ENCODE data around the gene LRRC25. TPM values are rescaled to one million over a fixed set of nuclear protein-coding genes. Genes with fewer than 3 reads are reported as not detected.

Gene LRRC25
- total RNA-seq, 2 experiments from 2014 or later = 0.98 to 4.1 TPM

- peak; percentile 79 for DNase-seq (ENCODE audit: low spot score)
- CTCF ChIA-PET (ENCODE audit: unreplicated experiment) = no interaction called here
- Histone ChIP-seq H3K9me3 (ENCODE audit: low read length) (no peaks in the 10 kb centered on the region), H3K27ac (ENCODE audit: low read depth, low read length, poor library complexity, severe bottlenecking) (no peak overlapping the region), H2AFZ (ENCODE audit: low read length) (peak overlapping the region; percentile 92), H3K9me2 (ENCODE audit: insufficient read depth, low read length) (no peaks in the 10 kb centered on the region), H3K4me3 (ENCODE audit: low read depth, low read length, poor library complexity, severe bottlenecking) (peak overlapping the region; percentile 11), H3K36me3 (ENCODE audit: insufficient read depth, low read length) (no peaks in the 10 kb centered on the region), H3K4me1 (ENCODE audit: insufficient read depth, low read length, poor library complexity, severe bottlenecking) (peaks cover 15% of the 10 kb centered on the region), H4K20me1 (ENCODE audit: insufficient read depth, low read length) (no peaks in the 10 kb centered on the region), H3K79me2 (ENCODE audit: insufficient read depth, low read depth, low read length) (no peaks in the 10 kb centered on the region), H3K4me2 (ENCODE audit: low read length) (peak overlapping the region; percentile 56)
- BruUV-seq (replicated peaks) = no TSS peak
- POLR2A ChIA-PET = no interaction called here
- TF ChIP-seq CTCF (conservative IDR thresholded peaks at IDR 0.05; ENCODE audit: low read length) (no peak), EZH2phosphoT487 (IDR thresholded peaks at IDR 0.05; ENCODE audit: borderline replicate concordance, low read depth, low read length) (no peak)
- intact Hi-C loops (cut with micrococcal nuclease; ENCODE audit: unreplicated experiment) = no loop called here
Measured at GRCh38 chr19:18373892-18374629, 23.4 kb downstream of the LRRC25 start.

GRCh38 chr19:18373407-18373891 lies 24.0 kb downstream of the LRRC25 start:
- Histone ChIP-seq H3K27ac (ENCODE audit: low read depth, low read length, poor library complexity, severe bottlenecking) (no peak overlapping the region), H3K79me2 (ENCODE audit: insufficient read depth, low read depth, low read length) (no peaks in the 10 kb centered on the region), H3K9me2 (ENCODE audit: insufficient read depth, low read length) (no peaks in the 10 kb centered on the region), H3K36me3 (ENCODE audit: insufficient read depth, low read length) (no peaks in the 10 kb centered on the region), H3K4me3 (ENCODE audit: low read depth, low read length, poor library complexity, severe bottlenecking) (no peak overlapping the region), H4K20me1 (ENCODE audit: insufficient read depth, low read length) (no peaks in the 10 kb centered on the region), H2AFZ (ENCODE audit: low read length) (peak overlapping the region; percentile 92; the same call in 1 of the 2 replicates), H3K4me1 (ENCODE audit: insufficient read depth, low read length, poor library complexity, severe bottlenecking) (peaks cover 15% of the 10 kb centered on the region), H3K9me3 (ENCODE audit: low read length) (no peaks in the 10 kb centered on the region), H3K4me2 (ENCODE audit: low read length) (no peak overlapping the region)
- no peak for TF ChIP-seq CTCF (conservative IDR thresholded peaks at IDR 0.05; ENCODE audit: low read length)
- ChIA-PET CTCF (ENCODE audit: unreplicated experiment) (no interaction called here), POLR2A (no interaction called here)
- intact Hi-C loops (cut with micrococcal nuclease; ENCODE audit: unreplicated experiment) = no loop called here
- no peak for DNase-seq (ENCODE audit: low spot score)
- no TSS peak for BruUV-seq (replicated peaks)

GRCh38 chr19:18368504-18369222 lies 28.8 kb downstream of the LRRC25 start:
- no TSS peak for BruUV-seq (replicated peaks)
- POLR2A ChIA-PET = no interaction called here

More at GRCh38 chr19:18368504-18369222, 28.8 kb downstream of the LRRC25 start:
- TF ChIP-seq EZH2phosphoT487 (IDR thresholded peaks at IDR 0.05; ENCODE audit: borderline replicate concordance, low read depth, low read length) = no peak
- no peak for TF ChIP-seq CTCF (conservative IDR thresholded peaks at IDR 0.05; ENCODE audit: low read length)
- peaks cover 8% of the 10 kb centered on the region for H3K36me3 ChIP-seq (ENCODE audit: insufficient read depth, low read length)
- intact Hi-C loops (cut with micrococcal nuclease; ENCODE audit: unreplicated experiment) = no loop called here
- H3K9me2 ChIP-seq (ENCODE audit: insufficient read depth, low read length) = no peaks in the 10 kb centered on the region
- no peak for DNase-seq (ENCODE audit: low spot score)
- no peaks in the 10 kb centered on the region for H3K79me2 ChIP-seq (ENCODE audit: insufficient read depth, low read depth, low read length)
- H3K9me3 ChIP-seq (ENCODE audit: low read length) = no peaks in the 10 kb centered on the region
- CTCF ChIA-PET (ENCODE audit: unreplicated experiment) = no interaction called here
- H4K20me1 ChIP-seq (ENCODE audit: insufficient read depth, low read length) = no peaks in the 10 kb centered on the region
- peaks cover 13% of the 10 kb centered on the region for H3K4me1 ChIP-seq (ENCODE audit: insufficient read depth, low read length, poor library complexity, severe bottlenecking)
- no peak overlapping the region for H3K4me3 ChIP-seq (ENCODE audit: low read depth, low read length, poor library complexity, severe bottlenecking)
- no peak overlapping the region for H2AFZ ChIP-seq (ENCODE audit: low read length)
- no peak overlapping the region for H3K27ac ChIP-seq (ENCODE audit: low read depth, low read length, poor library complexity, severe bottlenecking)
- no peak overlapping the region for H3K4me2 ChIP-seq (ENCODE audit: low read length)

All from OCI-LY7 (cell line).